Stomach (tissue), 9 donors: Measurements from ENCODE around the gene GLYR1. TPM values are rescaled to one million over a fixed set of nuclear protein-coding genes. Genes with fewer than 3 reads are reported as not detected.
"Not testable (repeated sequence)": the region's sequence is repeated elsewhere in the genome, so short reads cannot be mapped to it uniquely, and the experiment has no call there.

Source experiments
- DNase-seq, 2 donors: peaks; one replicate each; pipeline versions ENCODE4 v3.0.0 to v3.0.0-alpha.2; 2013 to 2019
- H3K27ac ChIP-seq, 5 donors: fragments of 200-600 bp in 4 of 5; sonication (generic) in 4 of 5; one replicate each; pipeline ENCODE4 v1.5.1; 2013 to 2019; ENCODE audit warnings: mild to moderate bottlenecking in 1 of 5, moderate library complexity in 1 of 5
- H3K27me3 ChIP-seq, 3 donors: fragments of 200-600 bp; sonication (generic); one replicate each; pipeline ENCODE4 v1.5.1; 2017 to 2019; ENCODE audit warnings: mixed run types in 1 of 3
- H3K36me3 ChIP-seq, 4 donors: fragments of 200-600 bp; sonication (generic); 1 replicate in 3 of 4; 2 replicates in 1 of 4; pipeline ENCODE4 v1.5.1; 2016 to 2019
- H3K4me1 ChIP-seq, 4 donors: fragments of 200-600 bp; sonication (generic); one replicate each; pipeline ENCODE4 v1.5.1; 2016 to 2019
- H3K4me3 ChIP-seq, 4 donors: fragments of 200-600 bp; sonication (generic) in 3 of 4; one replicate each; pipeline ENCODE4 v1.5.1; 2016 to 2019; ENCODE audit warnings: mild to moderate bottlenecking in 1 of 4
- H3K9me3 ChIP-seq, 4 donors: fragments of 200-600 bp; sonication (generic); one replicate each; pipeline ENCODE4 v1.5.1; 2016 to 2019
- EP300 ChIP-seq: sonication (generic); formaldehyde crosslinking; IDR thresholded peaks from one replicate; pipeline ENCODE4 v1.6.1; 2017; ENCODE audit warnings: antibody characterized with exemption
- POLR2A ChIP-seq, 4 donors: fragments of 450-650 bp; IDR thresholded peaks; one replicate each; pipeline ENCODE4 v1.6.1; 2016; ENCODE audit warnings: antibody characterized with exemption in 4 of 4, control low read depth in 2 of 4, mild to moderate bottlenecking in 1 of 4, moderate library complexity in 1 of 4
- POLR2AphosphoS5 ChIP-seq, 3 donors: sonication (generic); formaldehyde crosslinking; IDR thresholded peaks; one replicate each; pipeline ENCODE4 v1.6.1; 2016; ENCODE audit warnings: antibody characterized with exemption in 3 of 3
- WGBS, 5 donors: extraction: QIAGEN DNeasy Blood & Tissue Kit in 3 of 5; methylation state at CpG; one replicate each; pipeline versions ENCODE4 v1.1.5 to v1.1.7; 2013 to 2018; 5-methylcytosine and 5-hydroxymethylcytosine counted together
- intact Hi-C: fragments of 100-400 bp; cut with DNase I; formaldehyde crosslinking; loops from one replicate; pipeline ENCODE4 v1.15.1; 2023; ENCODE audit warnings: low total_unique reads
- polyA plus RNA-seq, 3 donors: library from polyadenylated mRNA; stranded (reverse); fragments of 200-250 nt; gene quantifications; one replicate each; pipeline ENCODE4 v1.2.3, GENCODE V29; 2013
- total RNA-seq, 5 donors: library from RNA; depleted of rRNA; stranded (reverse); fragments of >200 nt; gene quantifications; one replicate each; pipeline versions ENCODE4 v1.1.0 to v1.2.3, GENCODE V29; 2014 to 2016
- TF ChIP-seq, protein P1 (sequence below), 7 experiments: fragments of 450-650 bp in 4 of 7; fragments of 200-600 bp in 3 of 7; sonication (generic) in 3 of 7; IDR thresholded peaks; one replicate each; pipeline ENCODE4 v1.5.1; 2016 to 2019; ENCODE audit warnings: antibody characterized with exemption in 7 of 7, control low read depth in 2 of 7, mild to moderate bottlenecking in 1 of 7
- donor health status: healthy with polysubstance abuse.
- donor health status: Bipolar disorder and iron deficiency.
- donor health status: healthy.

The GLYR1 gene
- total and polyA plus RNA-seq, 8 donors: 29.3 to 187 (median 62.8) TPM

DNA sequence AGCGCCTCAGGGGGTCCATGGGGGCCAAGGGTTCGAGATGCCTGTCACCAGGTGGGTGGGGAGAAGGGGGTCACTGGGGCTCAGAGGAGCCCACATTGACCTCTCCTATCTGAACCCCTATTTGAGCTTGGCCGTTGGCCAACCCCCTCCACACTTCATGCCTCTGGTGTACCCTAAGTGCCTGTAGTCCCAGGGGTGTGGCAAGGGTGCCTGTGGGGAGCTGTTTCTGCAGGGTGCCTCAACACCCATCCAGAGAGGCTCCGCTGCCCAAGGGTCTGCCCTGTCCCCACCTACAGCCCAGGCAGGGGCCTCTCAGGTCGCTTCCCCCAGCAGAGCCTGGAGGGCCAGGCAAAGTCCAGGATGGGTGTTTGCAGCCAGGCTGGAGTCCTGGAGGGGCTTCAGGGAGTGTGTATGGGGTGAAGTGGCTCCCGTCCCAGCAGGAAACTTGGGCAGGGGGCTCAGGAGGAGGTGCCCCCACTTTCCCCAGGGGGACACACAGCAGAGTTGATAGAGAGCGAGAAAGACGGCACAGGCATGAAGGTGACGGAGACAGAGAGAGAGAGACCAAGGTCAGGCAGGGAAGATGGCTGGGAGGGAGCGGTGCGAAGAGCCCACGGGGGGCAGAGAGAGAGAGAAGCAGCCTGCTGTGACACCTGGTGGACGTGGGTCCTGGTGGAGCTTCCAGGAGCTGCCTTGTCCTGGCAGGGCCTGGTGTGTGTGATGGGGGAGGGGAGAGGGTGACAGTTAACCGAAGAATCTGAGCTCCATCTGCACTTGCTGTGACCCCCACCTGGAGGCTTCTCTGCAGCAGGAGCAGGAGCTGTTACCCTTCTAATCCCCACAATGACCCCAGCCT is 59.2 kb downstream of the GLYR1 start, which contains the start of gene SEPTIN12:
Gene SEPTIN12, minus strand, starts transcription at position 719 of the 856 bp plus-strand sequence. Its CDS starts 700 bp downstream, at position 19.
- no peak for TF ChIP-seq POLR2AphosphoS5 (IDR thresholded peaks at IDR 0.05)
- TF ChIP-seq EP300: no peak
- TF ChIP-seq, protein P1, sequence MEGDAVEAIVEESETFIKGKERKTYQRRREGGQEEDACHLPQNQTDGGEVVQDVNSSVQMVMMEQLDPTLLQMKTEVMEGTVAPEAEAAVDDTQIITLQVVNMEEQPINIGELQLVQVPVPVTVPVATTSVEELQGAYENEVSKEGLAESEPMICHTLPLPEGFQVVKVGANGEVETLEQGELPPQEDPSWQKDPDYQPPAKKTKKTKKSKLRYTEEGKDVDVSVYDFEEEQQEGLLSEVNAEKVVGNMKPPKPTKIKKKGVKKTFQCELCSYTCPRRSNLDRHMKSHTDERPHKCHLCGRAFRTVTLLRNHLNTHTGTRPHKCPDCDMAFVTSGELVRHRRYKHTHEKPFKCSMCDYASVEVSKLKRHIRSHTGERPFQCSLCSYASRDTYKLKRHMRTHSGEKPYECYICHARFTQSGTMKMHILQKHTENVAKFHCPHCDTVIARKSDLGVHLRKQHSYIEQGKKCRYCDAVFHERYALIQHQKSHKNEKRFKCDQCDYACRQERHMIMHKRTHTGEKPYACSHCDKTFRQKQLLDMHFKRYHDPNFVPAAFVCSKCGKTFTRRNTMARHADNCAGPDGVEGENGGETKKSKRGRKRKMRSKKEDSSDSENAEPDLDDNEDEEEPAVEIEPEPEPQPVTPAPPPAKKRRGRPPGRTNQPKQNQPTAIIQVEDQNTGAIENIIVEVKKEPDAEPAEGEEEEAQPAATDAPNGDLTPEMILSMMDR (IDR thresholded peaks at IDR 0.05): no peak
- TF ChIP-seq POLR2A (IDR thresholded peaks at IDR 0.05): no peak

DNA sequence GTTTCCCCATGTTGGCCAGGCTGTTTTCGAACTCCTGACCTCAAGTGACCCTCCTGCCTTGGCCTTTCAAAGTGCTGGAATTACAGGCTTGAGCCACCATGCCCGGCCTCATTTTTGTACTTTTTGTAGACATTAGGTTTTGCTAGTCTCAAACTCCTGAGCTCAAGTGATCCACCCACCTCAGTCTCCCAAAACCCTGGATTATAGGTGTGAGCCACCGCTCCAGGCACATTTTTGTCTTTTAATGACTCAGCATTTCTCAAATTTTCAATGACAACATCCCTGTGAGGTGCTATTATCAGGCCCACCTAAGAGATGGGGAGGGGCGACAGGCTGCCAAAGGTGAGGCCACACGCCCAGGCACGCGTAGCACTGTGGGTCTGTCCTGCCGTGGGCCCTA is 60.0 kb downstream of the GLYR1 start:
- Histone ChIP-seq H3K27ac (no peak overlapping the region), H3K9me3 (no peaks in the 10 kb centered on the region), H3K36me3 (no peaks in the 10 kb centered on the region), H3K4me1 (peaks cover 0 to 21% (median 12%) of the 10 kb centered on the region in 4 donors), H3K27me3 (no peaks in the 10 kb centered on the region), H3K4me3 (no peak overlapping the region)
- TF ChIP-seq, protein P1 (IDR thresholded peaks at IDR 0.05): no peak
- intact Hi-C loops: no loop called here
- WGBS, 5 donors: 93 to 97% (median 96%) methylated on average over 8 of the region's 8 CpGs
- DNase-seq: no peak

More for the DNA sequence above, 59.2 kb downstream of the GLYR1 start, which contains the start of gene SEPTIN12:
- H3K4me1 ChIP-seq: peaks cover 0 to 21% (median 12%) of the 10 kb centered on the region in 4 donors
- H3K27me3 ChIP-seq: no peaks in the 10 kb centered on the region
- H3K36me3 ChIP-seq: no peaks in the 10 kb centered on the region
- no peak within 1 kb of the TSS for H3K27ac ChIP-seq
- H3K9me3 ChIP-seq: no peaks in the 10 kb centered on the region
- WGBS, 5 donors: 67 to 78% (median 70%) methylated on average over 12 to 14 of the region's 14 CpGs
- no peak for DNase-seq
- intact Hi-C loops: no loop called here
- H3K4me3 ChIP-seq: no peak within 1 kb of the TSS

DNA sequence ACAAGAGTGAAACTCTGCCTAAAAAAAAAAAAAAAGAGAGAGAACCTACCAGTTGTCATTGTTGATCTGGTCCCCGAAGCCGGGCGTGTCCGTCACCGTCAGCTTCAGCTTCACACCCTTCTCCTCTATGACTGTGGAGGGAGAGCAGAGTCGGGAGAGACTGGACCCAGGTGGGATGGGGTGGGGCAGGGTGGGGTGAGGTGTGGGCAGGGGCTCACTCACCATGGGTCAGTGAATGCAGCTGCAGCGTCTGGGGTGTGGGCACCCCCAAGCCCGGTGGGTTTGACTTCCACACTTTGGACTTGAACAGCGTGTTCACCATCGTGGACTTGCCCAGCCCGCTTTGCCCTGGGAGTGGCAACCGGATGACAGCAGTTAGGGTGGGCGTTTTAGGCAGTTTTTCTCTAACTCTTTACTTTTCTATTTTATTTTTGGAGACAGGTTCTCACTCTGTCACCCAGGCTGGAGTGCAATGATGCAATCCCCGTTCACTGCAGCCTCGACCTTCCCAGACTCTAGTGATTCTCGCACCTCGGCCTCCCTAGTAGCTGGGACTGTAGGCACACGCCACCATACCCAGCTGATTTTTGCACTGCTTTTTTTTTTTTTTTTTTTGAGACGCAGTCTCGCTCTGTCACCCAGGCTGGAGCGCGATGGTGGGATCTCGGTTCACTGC is 61.2 kb downstream of the GLYR1 start:
- 81 to 90% (median 88%) methylated on average over 23 of the region's 23 CpGs for WGBS, 5 donors
- no peak for DNase-seq
- H3K4me3 ChIP-seq: no peak overlapping the region

DNA sequence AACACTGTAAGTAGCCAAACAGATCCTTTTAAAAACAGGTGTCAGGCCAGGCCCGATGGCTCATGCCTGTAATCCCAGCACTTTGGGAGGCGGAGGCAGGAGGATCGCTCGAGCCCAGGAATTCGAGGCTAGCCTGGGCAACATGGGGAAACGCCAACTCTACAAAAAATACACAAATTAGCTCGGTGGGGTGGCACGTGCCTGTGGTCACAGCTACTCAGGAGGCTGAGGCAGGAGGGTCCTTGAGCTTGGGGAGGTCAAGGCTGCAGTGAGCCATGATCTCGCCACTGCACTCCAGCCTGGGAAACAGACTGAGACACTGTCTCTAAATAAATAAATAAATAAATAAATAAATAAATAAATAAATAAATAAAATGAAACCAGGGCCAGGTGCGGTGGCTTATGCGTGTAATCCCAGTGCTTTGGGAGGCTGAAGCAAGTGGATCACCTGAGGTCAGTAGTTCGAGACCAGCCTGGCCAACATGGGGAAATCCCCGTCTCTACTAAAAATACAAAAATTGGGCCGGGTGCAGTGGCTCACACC is 62.6 kb downstream of the GLYR1 start:
- DNase-seq, H3K27me3 ChIP-seq, H3K27ac ChIP-seq, H3K36me3 ChIP-seq, H3K4me3 ChIP-seq, H3K9me3 ChIP-seq, intact Hi-C loops: not testable (repeated sequence)
- 86 to 95% (median 91%) methylated on average over 14 of the region's 14 CpGs for WGBS, 5 donors
- peaks cover 0 to 15% (median 8%) of the 10 kb centered on the region in 4 donors for H3K4me1 ChIP-seq

More for the DNA sequence above, 61.2 kb downstream of the GLYR1 start:
- intact Hi-C loops: no loop called here
- Histone ChIP-seq H3K27me3 (no peaks in the 10 kb centered on the region), H3K27ac (no peak overlapping the region), H3K9me3 (no peaks in the 10 kb centered on the region), H3K36me3 (no peaks in the 10 kb centered on the region), H3K4me1 (peaks cover 0 to 21% (median 12%) of the 10 kb centered on the region in 4 donors)
- TF ChIP-seq POLR2AphosphoS5 (IDR thresholded peaks at IDR 0.05) (no peak), POLR2A (IDR thresholded peaks at IDR 0.05) (no peak), EP300 (no peak)
- TF ChIP-seq, protein P1 (IDR thresholded peaks at IDR 0.05): no peak
